Progenitor cell of endocrine pancreas (in vitro differentiated cells): ENCODE data around the gene NXPE4. TPM values are rescaled to one million over a fixed set of nuclear protein-coding genes. Genes with fewer than 3 reads are reported as not detected.
"Not testable (repeated sequence)": the region's sequence is repeated elsewhere in the genome, so short reads cannot be mapped to it uniquely, and the experiment has no call there.

Source experiments
- DNase-seq: peaks from one replicate; pipeline ENCODE4 v3.0.0; 2021; ENCODE audit warnings: low spot score; ENCODE audit not compliant: unreplicated experiment
- H3K27ac Mint-ChIP-seq: 2 replicates; pipeline ENCODE4 v1.8.0; 2021; ENCODE audit warnings: mild to moderate bottlenecking, moderate library complexity, mixed read lengths
- H3K27me3 Mint-ChIP-seq: 2 replicates; pipeline ENCODE4 v1.8.0; 2021; ENCODE audit warnings: mixed read lengths
- H3K36me3 Mint-ChIP-seq: 2 replicates; pipeline ENCODE4 v1.8.0; 2022; ENCODE audit warnings: mixed read lengths; ENCODE audit not compliant: insufficient read depth
- H3K4me1 Mint-ChIP-seq: 2 replicates; pipeline ENCODE4 v1.8.0; 2021; ENCODE audit warnings: low read depth, mixed read lengths
- H3K4me3 Mint-ChIP-seq: 2 replicates; pipeline ENCODE4 v1.8.0; 2021; ENCODE audit warnings: low read depth, mild to moderate bottlenecking, moderate library complexity, mixed read lengths
- H3K9me3 Mint-ChIP-seq: 2 replicates; pipeline ENCODE4 v1.8.0; 2021; ENCODE audit warnings: low read depth, mixed read lengths
- total RNA-seq: library from RNA; stranded (reverse); gene quantifications from 2 replicates; pipeline ENCODE4 v1.2.1, GENCODE V29; 2021
- TF ChIP-seq, protein P1 (sequence below): fragments of 200-600 bp; sonication (generic); IDR thresholded peaks from one replicate; pipeline ENCODE4 v1.5.0; 2021; ENCODE audit warnings: antibody characterized with exemption, mild to moderate bottlenecking; ENCODE audit not compliant: unreplicated experiment

Gene NXPE4
- total RNA-seq, 1 donor from 2014 or later: not detected

DNA sequence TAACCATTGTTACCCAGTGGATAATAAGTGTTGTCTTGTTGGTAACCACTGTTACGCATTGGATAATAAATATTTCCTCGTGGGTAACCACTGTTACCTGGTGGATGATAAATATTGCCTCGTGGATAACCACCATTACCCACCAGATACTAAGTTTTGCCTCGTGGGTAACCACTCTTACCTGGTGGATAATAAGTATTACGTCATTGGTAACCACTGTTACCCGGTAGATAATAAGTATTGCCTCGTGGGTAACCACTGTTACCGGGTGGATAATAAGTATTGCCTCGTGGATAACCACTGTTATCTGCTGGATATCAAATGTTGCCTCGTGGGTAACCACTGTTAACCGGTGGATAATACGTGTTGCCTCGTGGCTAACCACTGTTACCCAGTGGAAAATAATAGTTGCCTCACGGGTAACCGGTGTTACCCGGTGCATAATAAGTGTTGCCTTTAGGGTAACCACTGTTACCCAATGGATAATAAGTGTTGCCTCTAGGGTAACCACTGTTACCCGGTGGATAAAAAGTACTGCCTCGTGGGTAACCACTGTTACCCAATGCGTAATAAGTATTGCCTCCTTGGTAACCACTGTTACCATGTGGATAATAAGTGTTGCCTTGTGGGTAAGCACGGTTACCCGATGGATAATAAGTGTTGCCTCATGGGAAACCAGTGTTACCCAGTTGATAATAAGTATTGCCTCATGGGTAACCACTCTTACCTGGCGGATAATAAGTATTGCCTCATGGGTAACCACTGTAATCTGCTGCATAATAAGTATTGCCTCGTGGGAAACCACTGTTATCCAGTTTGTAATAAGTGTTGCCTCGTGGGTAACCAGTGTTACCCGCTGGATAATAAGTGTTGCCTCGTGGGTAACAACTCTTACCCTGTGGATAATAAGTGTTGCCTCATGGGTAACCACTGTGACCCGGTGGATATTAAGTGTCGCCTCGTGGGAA is 21.9 kb upstream of the NXPE4 start:
- no peak overlapping the region for H3K4me3 Mint-ChIP-seq
- no peaks in the 10 kb centered on the region for H3K36me3 Mint-ChIP-seq
- no peak for DNase-seq
- TF ChIP-seq, protein P1, sequence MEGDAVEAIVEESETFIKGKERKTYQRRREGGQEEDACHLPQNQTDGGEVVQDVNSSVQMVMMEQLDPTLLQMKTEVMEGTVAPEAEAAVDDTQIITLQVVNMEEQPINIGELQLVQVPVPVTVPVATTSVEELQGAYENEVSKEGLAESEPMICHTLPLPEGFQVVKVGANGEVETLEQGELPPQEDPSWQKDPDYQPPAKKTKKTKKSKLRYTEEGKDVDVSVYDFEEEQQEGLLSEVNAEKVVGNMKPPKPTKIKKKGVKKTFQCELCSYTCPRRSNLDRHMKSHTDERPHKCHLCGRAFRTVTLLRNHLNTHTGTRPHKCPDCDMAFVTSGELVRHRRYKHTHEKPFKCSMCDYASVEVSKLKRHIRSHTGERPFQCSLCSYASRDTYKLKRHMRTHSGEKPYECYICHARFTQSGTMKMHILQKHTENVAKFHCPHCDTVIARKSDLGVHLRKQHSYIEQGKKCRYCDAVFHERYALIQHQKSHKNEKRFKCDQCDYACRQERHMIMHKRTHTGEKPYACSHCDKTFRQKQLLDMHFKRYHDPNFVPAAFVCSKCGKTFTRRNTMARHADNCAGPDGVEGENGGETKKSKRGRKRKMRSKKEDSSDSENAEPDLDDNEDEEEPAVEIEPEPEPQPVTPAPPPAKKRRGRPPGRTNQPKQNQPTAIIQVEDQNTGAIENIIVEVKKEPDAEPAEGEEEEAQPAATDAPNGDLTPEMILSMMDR: no peak
- no peaks in the 10 kb centered on the region for H3K4me1 Mint-ChIP-seq
- no peak overlapping the region for H3K27ac Mint-ChIP-seq
- no peaks in the 10 kb centered on the region for H3K27me3 Mint-ChIP-seq
- H3K9me3 Mint-ChIP-seq: peaks cover 5% of the 10 kb centered on the region

DNA sequence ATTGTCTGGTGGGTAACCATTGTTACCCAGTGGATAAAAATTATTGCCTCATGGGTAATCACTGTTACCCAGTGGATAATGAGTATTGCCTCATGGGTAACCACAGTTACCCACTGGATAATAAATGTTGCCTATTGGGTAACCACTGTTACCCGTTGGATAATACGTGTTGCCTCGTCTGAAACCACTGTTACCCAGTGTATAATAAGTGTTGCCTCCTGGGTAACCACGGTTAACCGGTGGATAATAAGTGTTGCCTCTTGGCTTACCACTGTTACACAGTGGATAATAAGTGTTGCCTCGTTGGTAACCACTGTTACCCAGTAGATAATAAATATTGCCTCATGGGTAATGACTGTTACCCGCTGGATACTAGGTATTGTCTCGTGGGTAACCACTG is 20.9 kb upstream of the NXPE4 start:
- H3K9me3 Mint-ChIP-seq: peaks cover 11% of the 10 kb centered on the region
- DNase-seq: no peak

DNA sequence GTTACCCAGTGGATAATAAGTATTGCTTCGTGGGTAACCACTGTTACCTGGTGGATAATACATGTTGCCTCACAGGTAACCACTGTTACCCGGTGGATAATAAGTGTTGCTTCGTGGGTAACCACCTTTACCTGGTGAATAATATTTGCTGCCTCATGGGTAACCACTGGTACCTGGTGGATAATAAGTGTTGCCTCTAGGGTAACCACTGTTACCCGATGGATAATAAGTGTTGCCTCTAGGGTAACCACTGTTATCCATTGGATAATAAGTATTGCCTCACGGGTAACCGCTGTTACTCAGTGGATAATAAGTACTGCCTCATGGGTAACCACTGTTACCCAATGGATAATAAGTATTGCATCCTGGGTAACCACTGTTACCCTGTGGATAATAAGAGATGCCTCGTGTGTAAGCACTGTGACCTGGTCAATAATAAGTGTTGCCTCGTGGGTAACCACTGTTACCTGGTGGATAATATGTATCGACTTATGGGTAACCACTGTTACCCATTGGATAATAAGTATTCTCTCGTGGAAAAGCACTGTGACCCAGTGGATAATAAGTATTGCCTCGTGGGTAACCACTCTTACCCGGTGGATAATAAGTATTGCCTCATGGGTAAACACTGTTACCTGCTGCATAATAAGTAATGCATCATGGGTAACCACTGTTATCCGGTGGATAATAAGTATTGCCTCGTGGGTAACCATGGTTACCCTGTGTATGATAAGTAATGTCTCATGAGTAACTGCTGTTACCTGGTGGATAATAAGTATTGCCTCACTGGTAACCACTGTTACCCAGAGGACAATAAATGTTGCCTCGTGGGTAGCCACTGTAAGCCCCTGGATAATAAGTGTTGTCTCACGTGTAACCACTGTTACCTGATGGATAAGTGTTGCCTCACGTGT is 20.1 kb upstream of the NXPE4 start:
- H3K9me3 Mint-ChIP-seq: peaks cover 13% of the 10 kb centered on the region
- TF ChIP-seq, protein P1: no peak
- no peaks in the 10 kb centered on the region for H3K36me3 Mint-ChIP-seq
- H3K27me3 Mint-ChIP-seq: no peaks in the 10 kb centered on the region
- no peak for DNase-seq
- H3K27ac Mint-ChIP-seq: no peak overlapping the region
- H3K4me3 Mint-ChIP-seq: no peak overlapping the region
- H3K4me1 Mint-ChIP-seq: no peaks in the 10 kb centered on the region

More for the DNA sequence above, 20.9 kb upstream of the NXPE4 start:
- TF ChIP-seq, protein P1: no peak
- Mint-ChIP-seq H3K36me3 (no peaks in the 10 kb centered on the region), H3K27me3 (no peaks in the 10 kb centered on the region), H3K4me3 (no peak overlapping the region), H3K27ac (no peak overlapping the region), H3K4me1 (no peaks in the 10 kb centered on the region)

DNA sequence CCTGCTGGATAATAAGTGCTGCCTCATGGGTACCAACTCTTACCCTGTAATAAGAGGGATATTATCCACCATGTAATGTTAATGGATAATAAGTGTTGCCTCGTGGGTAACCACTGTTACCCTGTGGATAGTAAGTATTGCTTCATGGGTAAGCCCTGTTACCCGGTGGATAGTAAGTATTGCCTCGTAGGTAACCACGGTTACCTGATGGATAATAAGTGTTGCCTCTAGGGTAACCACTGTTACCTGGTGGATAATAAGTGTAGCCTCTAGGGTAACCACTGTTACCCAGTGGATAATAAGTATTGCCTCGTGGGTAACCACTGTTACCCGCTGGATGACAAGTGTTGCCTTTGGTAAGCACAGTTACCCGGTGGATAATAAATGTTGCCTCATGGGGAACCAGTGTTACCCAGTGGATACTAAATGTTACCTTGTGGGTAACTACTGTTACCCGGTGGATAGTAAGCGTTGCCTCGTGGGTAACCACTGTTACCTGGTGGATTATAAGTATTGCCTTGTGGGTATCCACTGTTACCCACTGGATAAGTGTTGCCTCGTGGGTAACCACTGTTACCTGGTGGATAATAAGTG is 18.6 kb upstream of the NXPE4 start:
- no peak overlapping the region for H3K4me3 Mint-ChIP-seq
- no peaks in the 10 kb centered on the region for H3K27me3 Mint-ChIP-seq
- H3K36me3 Mint-ChIP-seq: no peaks in the 10 kb centered on the region
- H3K9me3 Mint-ChIP-seq: peaks cover 14% of the 10 kb centered on the region
- TF ChIP-seq, protein P1: no peak
- DNase-seq: no peak
- H3K27ac Mint-ChIP-seq: no peak overlapping the region
- no peaks in the 10 kb centered on the region for H3K4me1 Mint-ChIP-seq

DNA sequence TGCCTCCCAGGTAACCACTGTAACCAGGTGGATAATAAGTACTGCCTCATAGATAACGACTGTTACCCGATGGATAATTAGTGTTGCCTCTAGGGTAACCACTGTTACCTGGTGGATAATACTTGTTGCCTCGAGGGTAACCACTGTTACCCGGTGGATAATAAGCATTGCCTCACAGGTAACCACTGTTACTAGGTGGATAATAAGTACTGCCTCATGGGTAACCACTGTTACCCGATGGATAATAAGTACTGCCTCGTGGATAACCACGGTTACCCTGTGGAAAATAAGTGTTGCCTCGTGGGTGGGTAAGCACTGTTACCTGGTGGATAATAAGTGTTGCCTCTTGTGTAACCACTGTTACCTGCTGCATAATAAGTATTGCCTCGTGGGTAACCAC is 17.5 kb upstream of the NXPE4 start:
- H3K9me3 Mint-ChIP-seq: peaks cover 12% of the 10 kb centered on the region
- not testable (repeated sequence) for H3K27me3 Mint-ChIP-seq, DNase-seq, H3K4me1 Mint-ChIP-seq, H3K36me3 Mint-ChIP-seq, H3K27ac Mint-ChIP-seq, H3K4me3 Mint-ChIP-seq
